H9 (cell line): ENCODE data around the gene POFUT1. TPM values are rescaled to one million over a fixed set of nuclear protein-coding genes. Genes with fewer than 3 reads are reported as not detected.

ENCODE experiments used
- DNase-seq: peaks from one replicate; pipeline ENCODE4 v3.0.0-alpha.2; 2017
- H2AFZ ChIP-seq: one replicate; pipeline ENCODE4 v1.6.1; 2013; ENCODE audit warnings: mild to moderate bottlenecking, low read length, control low read depth, moderate library complexity
- H2AK5ac ChIP-seq: 2 replicates; pipeline ENCODE4 v1.6.1; 2013; ENCODE audit warnings: low read length, control low read depth, mixed read lengths; ENCODE audit not compliant: insufficient read length
- H2BK120ac ChIP-seq: one replicate; pipeline ENCODE4 v1.6.1; 2013; ENCODE audit warnings: low read depth, mild to moderate bottlenecking, low read length, control low read depth, inconsistent platforms; ENCODE audit not compliant: poor library complexity, severe bottlenecking
- H2BK12ac ChIP-seq: 2 replicates; pipeline ENCODE4 v1.6.1; 2013; ENCODE audit warnings: low read length, control low read depth, mixed read lengths, low read depth; ENCODE audit not compliant: insufficient read length
- H2BK15ac ChIP-seq: 2 replicates; pipeline ENCODE4 v1.6.1; 2013; ENCODE audit warnings: low read depth, low read length, control low read depth
- H2BK20ac ChIP-seq: one replicate; pipeline ENCODE4 v1.6.1; 2013; ENCODE audit warnings: low read depth, mild to moderate bottlenecking, low read length, control low read depth, inconsistent platforms; ENCODE audit not compliant: poor library complexity, severe bottlenecking
- H2BK5ac ChIP-seq: 2 replicates; pipeline ENCODE4 v1.6.1; 2013; ENCODE audit warnings: low read length, control low read depth, mixed read lengths; ENCODE audit not compliant: insufficient read length
- H3K14ac ChIP-seq: 2 replicates; pipeline ENCODE4 v1.6.1; 2013; ENCODE audit warnings: low read length, control low read depth; ENCODE audit not compliant: insufficient read depth
- H3K18ac ChIP-seq: 2 replicates; pipeline ENCODE4 v1.6.1; 2013; ENCODE audit warnings: low read depth, mild to moderate bottlenecking, mixed read lengths, low read length, control low read depth; ENCODE audit not compliant: insufficient read length
- H3K23ac ChIP-seq: 2 replicates; pipeline ENCODE4 v1.6.1; 2013; ENCODE audit warnings: low read length, control low read depth, mixed read lengths, low read depth; ENCODE audit not compliant: insufficient read length
- H3K23me2 ChIP-seq: 2 replicates; pipeline ENCODE4 v1.6.1; 2013; ENCODE audit warnings: low read depth, mild to moderate bottlenecking, mixed read lengths, low read length, control low read depth; ENCODE audit not compliant: insufficient read length, poor library complexity, severe bottlenecking
- H3K27ac ChIP-seq: 2 replicates; pipeline ENCODE4 v1.5.1; 2013; ENCODE audit warnings: low read length, control low read depth, mixed read lengths, low read depth; ENCODE audit not compliant: insufficient read length
- H3K27me3 ChIP-seq: 2 replicates; pipeline ENCODE4 v1.6.1; 2013; ENCODE audit warnings: low read length, control low read depth, inconsistent platforms; ENCODE audit not compliant: insufficient read depth
- H3K4ac ChIP-seq: 2 replicates; pipeline ENCODE4 v1.6.1; 2013; ENCODE audit warnings: low read depth, mild to moderate bottlenecking, control low read depth, inconsistent platforms, low read length, moderate library complexity
- H3K4me1 ChIP-seq: 2 replicates; pipeline ENCODE4 v1.6.1; 2013; ENCODE audit warnings: low read length, control low read depth, inconsistent platforms; ENCODE audit not compliant: insufficient read depth
- H3K4me2 ChIP-seq: 2 replicates; pipeline ENCODE4 v1.6.1; 2013; ENCODE audit warnings: low read length, control low read depth, mixed read lengths; ENCODE audit not compliant: insufficient read length, insufficient read depth
- H3K56ac ChIP-seq: 2 replicates; pipeline ENCODE4 v1.6.1; 2013; ENCODE audit warnings: low read depth, mild to moderate bottlenecking, mixed read lengths, low read length, control low read depth; ENCODE audit not compliant: insufficient read length
- H3K79me1 ChIP-seq: 2 replicates; pipeline ENCODE4 v1.6.1; 2013; ENCODE audit warnings: low read depth, mild to moderate bottlenecking, moderate library complexity, low read length, control low read depth, inconsistent platforms; ENCODE audit not compliant: insufficient read depth, poor library complexity, severe bottlenecking
- H3K79me2 ChIP-seq: 2 replicates; pipeline ENCODE4 v1.6.1; 2013; ENCODE audit warnings: low read length, control low read depth, inconsistent platforms; ENCODE audit not compliant: insufficient read depth
- H3K9ac ChIP-seq: 2 replicates; pipeline ENCODE4 v1.6.1; 2013; ENCODE audit warnings: low read length, control low read depth, mixed read lengths; ENCODE audit not compliant: insufficient read length; ENCODE audit errors: extremely low read depth
- H3K9me3 ChIP-seq: one replicate; pipeline ENCODE4 v1.6.1; 2013; ENCODE audit warnings: low read depth, low read length, inconsistent platforms; ENCODE audit not compliant: control insufficient read depth
- H3T11ph ChIP-seq: one replicate; pipeline ENCODE4 v1.6.1; 2013; ENCODE audit warnings: mild to moderate bottlenecking, low read length, control low read depth, inconsistent platforms
- H4K20me1 ChIP-seq: one replicate; pipeline ENCODE4 v1.6.1; 2013; ENCODE audit not compliant: control insufficient read depth, insufficient read length, insufficient read depth
- H4K5ac ChIP-seq: 2 replicates; pipeline ENCODE4 v1.6.1; 2013; ENCODE audit warnings: low read depth, mild to moderate bottlenecking, mixed read lengths, low read length, control low read depth; ENCODE audit not compliant: insufficient read length
- H4K8ac ChIP-seq: replicated peaks from 2 replicates; pipeline ENCODE4 v1.6.1; 2013; ENCODE audit warnings: low read length, control low read depth, mixed read lengths, low read depth; ENCODE audit not compliant: insufficient read length
- H4K91ac ChIP-seq: 2 replicates; pipeline ENCODE4 v1.6.1; 2013; ENCODE audit warnings: low read depth, mild to moderate bottlenecking, moderate library complexity, mixed read lengths, low read length, control low read depth; ENCODE audit not compliant: insufficient read length
- H3K27ac Mint-ChIP-seq, 3 experiments: 2 replicates in 2 of 3; 3 replicates in 1 of 3; pipeline ENCODE4 v1.8.0; 2020 to 2021; ENCODE audit warnings: mixed read lengths in 3 of 3, mild to moderate bottlenecking in 1 of 3, moderate library complexity in 1 of 3
- H3K27me3 Mint-ChIP-seq: 2 replicates; pipeline ENCODE4 v1.8.0; 2021; ENCODE audit warnings: low read depth, mild to moderate bottlenecking, moderate library complexity, mixed read lengths
- H3K36me3 Mint-ChIP-seq, 3 experiments: 2 replicates in 2 of 3; 3 replicates in 1 of 3; pipeline ENCODE4 v1.8.0; 2020 to 2021; ENCODE audit warnings: low read depth in 3 of 3, mixed read lengths in 3 of 3; ENCODE audit not compliant: insufficient read depth in 1 of 3
- H3K4me1 Mint-ChIP-seq, 2 experiments: 2 replicates each; pipeline ENCODE4 v1.8.0; 2020; ENCODE audit warnings: mixed read lengths in 2 of 2
- H3K4me3 Mint-ChIP-seq, 2 experiments: 2 replicates in 1 of 2; 3 replicates in 1 of 2; pipeline ENCODE4 v1.8.0; 2020 to 2021; ENCODE audit warnings: mild to moderate bottlenecking in 2 of 2, mixed read lengths in 2 of 2, moderate library complexity in 1 of 2
- H3K9me3 Mint-ChIP-seq, 2 experiments: 2 replicates in 1 of 2; 3 replicates in 1 of 2; pipeline ENCODE4 v1.8.0; 2020; ENCODE audit warnings: mild to moderate bottlenecking in 2 of 2, mixed read lengths in 2 of 2, moderate library complexity in 1 of 2
- WGBS: extraction: QIAGEN DNeasy Blood & Tissue Kit; methylation state at CpG from one replicate; pipeline ENCODE4 v1.1.7; 2013; ENCODE audit warnings: missing lambda C conversion rate, low lambda C conversion rate, mixed read lengths; ENCODE audit not compliant: insufficient read length; ENCODE audit errors: extremely low coverage; 5-methylcytosine and 5-hydroxymethylcytosine counted together
- total RNA-seq: library from RNA; stranded (reverse); gene quantifications from 2 replicates; pipeline ENCODE4 v1.2.1, GENCODE V29; 2021
- TF ChIP-seq, protein P1 (sequence below): fragments of 200-600 bp; sonication (generic); conservative IDR thresholded peaks from 3 replicates; pipeline ENCODE4 v1.8.0; 2021; ENCODE audit warnings: antibody characterized with exemption, mild to moderate bottlenecking

The POFUT1 gene
- total RNA-seq, 1 experiment from 2014 or later = 41.2 TPM

GRCh38 chr20:32227306-32227705, 19.6 kb downstream of the POFUT1 start:
- Histone ChIP-seq H3K4me1 (no peaks in the 10 kb centered on the region), H3K4me2 (no peak overlapping the region), H3K9ac (no peak overlapping the region), H4K20me1 (no peaks in the 10 kb centered on the region), H3T11ph (no peak overlapping the region), H3K18ac (no peak overlapping the region), H3K4ac (no peak overlapping the region), H2BK15ac (no peak overlapping the region), H2BK20ac (no peak overlapping the region), H2AFZ (no peak overlapping the region), H3K23ac (no peak overlapping the region), H3K56ac (no peak overlapping the region), H3K14ac (no peak overlapping the region), H3K9me3 (no peaks in the 10 kb centered on the region), H3K79me1 (no peaks in the 10 kb centered on the region), H2BK5ac (no peak overlapping the region), H2AK5ac (no peak overlapping the region), H3K27ac (no peak overlapping the region), H4K91ac (no peak overlapping the region), H3K79me2 (no peaks in the 10 kb centered on the region), H2BK120ac (no peak overlapping the region), H4K5ac (no peak overlapping the region), H4K8ac (no peak overlapping the region), H3K23me2 (no peaks in the 10 kb centered on the region), H3K27me3 (no peaks in the 10 kb centered on the region), H2BK12ac (no peak overlapping the region)
- TF ChIP-seq, protein P1, sequence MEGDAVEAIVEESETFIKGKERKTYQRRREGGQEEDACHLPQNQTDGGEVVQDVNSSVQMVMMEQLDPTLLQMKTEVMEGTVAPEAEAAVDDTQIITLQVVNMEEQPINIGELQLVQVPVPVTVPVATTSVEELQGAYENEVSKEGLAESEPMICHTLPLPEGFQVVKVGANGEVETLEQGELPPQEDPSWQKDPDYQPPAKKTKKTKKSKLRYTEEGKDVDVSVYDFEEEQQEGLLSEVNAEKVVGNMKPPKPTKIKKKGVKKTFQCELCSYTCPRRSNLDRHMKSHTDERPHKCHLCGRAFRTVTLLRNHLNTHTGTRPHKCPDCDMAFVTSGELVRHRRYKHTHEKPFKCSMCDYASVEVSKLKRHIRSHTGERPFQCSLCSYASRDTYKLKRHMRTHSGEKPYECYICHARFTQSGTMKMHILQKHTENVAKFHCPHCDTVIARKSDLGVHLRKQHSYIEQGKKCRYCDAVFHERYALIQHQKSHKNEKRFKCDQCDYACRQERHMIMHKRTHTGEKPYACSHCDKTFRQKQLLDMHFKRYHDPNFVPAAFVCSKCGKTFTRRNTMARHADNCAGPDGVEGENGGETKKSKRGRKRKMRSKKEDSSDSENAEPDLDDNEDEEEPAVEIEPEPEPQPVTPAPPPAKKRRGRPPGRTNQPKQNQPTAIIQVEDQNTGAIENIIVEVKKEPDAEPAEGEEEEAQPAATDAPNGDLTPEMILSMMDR = no peak
- Mint-ChIP-seq H3K4me3 (no peak overlapping the region), H3K4me1 (no peaks in the 10 kb centered on the region), H3K9me3 (no peaks in the 10 kb centered on the region), H3K27me3 (no peaks in the 10 kb centered on the region), H3K36me3 (peaks cover 24 to 64% (median 58%) of the 10 kb centered on the region in 3 experiments; a peak in 6 of 7 replicates), H3K27ac (no peak overlapping the region)
- DNase-seq = no peak
- no CpG with 5 or more reads among the region's 7 CpGs for WGBS
